ENCODE measurements around the gene DPF3.

- no peak for TF ChIP-seq POLR2A (IDR thresholded peaks at IDR 0.05)
- no peak for TF ChIP-seq CTCF (IDR thresholded peaks at IDR 0.05)
Measured at GRCh38 chr14:72928872-72929271, 35.0 kb upstream of the DPF3 start.

All from heart left ventricle (tissue), 13 donors.